HG02678 (cell line): ENCODE data around the gene CTLA4.

Source experiments
- ATAC-seq: cut with Tn5 transposase; IDR thresholded peaks from one replicate; pipeline ENCODE4 v1.9.1; 2021; ENCODE audit warnings: mild to moderate bottlenecking, moderate library complexity; ENCODE audit not compliant: unreplicated experiment

CTLA4 gene

GRCh38 chr2:203867561-203868200 is at the start of gene CTLA4:
Gene CTLA4 (plus strand): TSS chr2:203867771. CDS start chr2:203867943, 172 bp downstream.
- no peak for ATAC-seq

- ATAC-seq = no peak
Observed at GRCh38 chr2:203818656-203819055, 48.9 kb upstream of the CTLA4 start.

GRCh38 chr2:203819434-203820133 is 48.0 kb upstream of the CTLA4 start:
- ATAC-seq = no peak

GRCh38 chr2:203820969-203821368 is 46.6 kb upstream of the CTLA4 start:
- peak; percentile 96 for ATAC-seq

- no peak for ATAC-seq
Observed at GRCh38 chr2:203822240-203822639, 45.3 kb upstream of the CTLA4 start.

- no peak for ATAC-seq
Observed at GRCh38 chr2:203823173-203823572, 44.4 kb upstream of the CTLA4 start.

- ATAC-seq = no peak
Observed at GRCh38 chr2:203824057-203824456, 43.5 kb upstream of the CTLA4 start.

GRCh38 chr2:203824603-203825002 is 43.0 kb upstream of the CTLA4 start:
- no peak for ATAC-seq

GRCh38 chr2:203826704-203827103 is 40.9 kb upstream of the CTLA4 start:
- ATAC-seq = no peak

- ATAC-seq = no peak
Observed at GRCh38 chr2:203830304-203831055, 37.1 kb upstream of the CTLA4 start.

GRCh38 chr2:203835420-203835819 is 32.2 kb upstream of the CTLA4 start:
- no peak for ATAC-seq

- ATAC-seq = no peak
Observed at GRCh38 chr2:203835892-203836800, 31.4 kb upstream of the CTLA4 start.

GRCh38 chr2:203840655-203841205 is 26.8 kb upstream of the CTLA4 start:
- ATAC-seq = no peak

- no peak for ATAC-seq
Observed at GRCh38 chr2:203841654-203842053, 25.9 kb upstream of the CTLA4 start.

- no peak for ATAC-seq
Observed at GRCh38 chr2:203842373-203842772, 25.2 kb upstream of the CTLA4 start.

GRCh38 chr2:203846490-203847105 is 21.0 kb upstream of the CTLA4 start:
- ATAC-seq = no peak

GRCh38 chr2:203849010-203849409 is 18.6 kb upstream of the CTLA4 start:
- ATAC-seq = no peak

- no peak for ATAC-seq
Observed at GRCh38 chr2:203852760-203853159, 14.8 kb upstream of the CTLA4 start.

- ATAC-seq = no peak
Observed at GRCh38 chr2:203853271-203853670, 14.3 kb upstream of the CTLA4 start.

- no peak for ATAC-seq
Observed at GRCh38 chr2:203853722-203854121, 13.8 kb upstream of the CTLA4 start.
